Amniotic epithelial cell (primary cell): Measurements from ENCODE around the gene ZNF454.
A peak's percentile ranks its signal among the peaks of the same experiment; 100 is the strongest.

Source experiments
- DNase-seq: peaks from one replicate; pipeline ENCODE4 v3.0.0-alpha.2; 2010; ENCODE audit warnings: low read depth

The ZNF454 gene

GRCh38 chr5:178940569-178941360, at the start of gene ZNF454:
Gene ZNF454, plus strand, starts transcription at chr5:178941198. Its CDS starts 1,594 bp downstream, at chr5:178942792.
- DNase-seq = peak; percentile 63

DNA sequence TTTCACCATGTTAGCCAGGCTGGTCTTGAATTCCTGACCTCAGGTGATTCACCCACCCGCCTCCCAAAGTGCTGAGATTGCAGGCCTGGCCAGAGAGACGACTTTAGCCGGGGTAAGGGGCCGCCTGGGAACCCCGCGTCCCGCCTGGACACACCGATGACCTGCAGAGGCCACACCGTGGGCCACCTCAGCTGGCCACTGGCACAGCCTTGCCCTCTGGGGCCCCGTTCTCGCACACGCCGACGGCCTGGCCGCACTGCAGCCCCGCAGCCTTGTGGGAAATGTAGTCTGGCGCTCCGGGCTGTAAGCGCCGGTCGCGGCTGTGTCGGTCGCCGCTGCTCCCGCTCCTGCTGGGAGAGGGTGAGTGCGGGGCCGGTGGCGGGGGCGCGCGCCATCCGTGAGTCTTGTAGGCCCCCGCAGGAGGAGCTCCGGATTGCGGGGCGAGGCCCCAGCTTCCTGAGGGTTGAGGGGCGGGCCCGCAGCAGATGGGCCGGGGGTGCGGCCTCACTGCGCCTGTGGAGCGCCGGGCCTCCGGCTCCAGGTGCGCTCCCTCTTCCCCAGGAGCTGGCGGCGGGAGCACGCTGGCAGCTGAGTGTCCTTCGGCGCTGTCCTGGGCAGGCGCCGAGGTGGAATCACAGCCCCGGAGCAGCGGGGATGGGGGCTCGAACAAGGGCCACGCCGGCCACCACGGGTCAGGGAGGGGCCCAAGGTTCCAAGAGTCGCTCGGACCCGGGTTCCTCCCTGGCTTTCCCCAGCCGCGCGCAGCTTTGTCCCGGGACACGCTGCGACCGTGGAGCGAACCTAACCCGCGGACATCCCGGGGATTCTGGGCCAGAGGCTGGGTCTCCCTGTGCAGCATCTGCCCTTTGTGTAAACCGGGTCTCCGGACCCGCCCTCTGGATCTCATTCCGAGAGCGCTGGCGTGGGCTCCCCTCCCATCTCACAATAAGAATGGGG, 45.1 kb upstream of the ZNF454 start, which contains the start of gene ZFP2:
ZFP2 (plus strand) TSS at position 299 of the 957 bp plus-strand sequence. CDS start 35,401 bp downstream, outside the sequence.
- DNase-seq = peak; percentile 42

DNA sequence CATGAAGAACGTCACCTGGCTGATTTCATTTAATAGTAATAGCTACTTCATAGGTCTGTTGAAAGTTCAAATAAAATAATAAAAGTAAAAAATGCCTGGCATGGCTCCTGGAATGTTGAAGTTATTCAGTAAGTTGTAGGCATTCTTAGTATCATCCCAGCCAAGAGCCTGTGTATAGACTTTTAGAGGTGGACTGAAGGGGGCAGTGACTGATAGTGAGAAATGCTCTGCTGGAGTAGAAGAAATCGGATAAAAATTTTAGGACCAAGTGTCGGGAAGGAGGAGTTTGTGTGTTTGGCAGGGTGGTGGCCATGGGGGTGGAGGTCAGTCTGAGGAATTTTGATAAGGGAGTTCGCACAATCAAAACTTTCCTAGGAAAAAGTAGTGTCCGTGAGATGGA, 41.7 kb upstream of the ZNF454 start:
- no peak for DNase-seq

DNA sequence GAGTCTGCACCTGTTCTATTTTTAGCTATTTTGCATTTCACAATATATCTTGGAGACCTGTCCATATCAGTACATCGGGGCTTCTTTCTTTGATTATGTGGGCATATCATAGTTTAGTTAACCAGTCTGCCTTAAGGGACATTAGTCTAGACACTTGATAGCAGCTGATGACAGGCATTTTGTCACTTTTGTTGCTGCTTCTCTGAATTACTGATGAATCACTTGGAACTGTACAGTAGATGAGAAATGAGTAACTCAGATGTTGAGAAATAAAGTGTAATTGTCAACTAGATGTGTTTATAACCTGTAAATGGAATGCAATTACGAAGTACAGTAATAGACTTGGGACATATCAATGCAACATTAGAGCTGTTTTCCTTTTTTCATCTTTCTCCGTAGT, 38.1 kb upstream of the ZNF454 start:
- no peak for DNase-seq

DNA sequence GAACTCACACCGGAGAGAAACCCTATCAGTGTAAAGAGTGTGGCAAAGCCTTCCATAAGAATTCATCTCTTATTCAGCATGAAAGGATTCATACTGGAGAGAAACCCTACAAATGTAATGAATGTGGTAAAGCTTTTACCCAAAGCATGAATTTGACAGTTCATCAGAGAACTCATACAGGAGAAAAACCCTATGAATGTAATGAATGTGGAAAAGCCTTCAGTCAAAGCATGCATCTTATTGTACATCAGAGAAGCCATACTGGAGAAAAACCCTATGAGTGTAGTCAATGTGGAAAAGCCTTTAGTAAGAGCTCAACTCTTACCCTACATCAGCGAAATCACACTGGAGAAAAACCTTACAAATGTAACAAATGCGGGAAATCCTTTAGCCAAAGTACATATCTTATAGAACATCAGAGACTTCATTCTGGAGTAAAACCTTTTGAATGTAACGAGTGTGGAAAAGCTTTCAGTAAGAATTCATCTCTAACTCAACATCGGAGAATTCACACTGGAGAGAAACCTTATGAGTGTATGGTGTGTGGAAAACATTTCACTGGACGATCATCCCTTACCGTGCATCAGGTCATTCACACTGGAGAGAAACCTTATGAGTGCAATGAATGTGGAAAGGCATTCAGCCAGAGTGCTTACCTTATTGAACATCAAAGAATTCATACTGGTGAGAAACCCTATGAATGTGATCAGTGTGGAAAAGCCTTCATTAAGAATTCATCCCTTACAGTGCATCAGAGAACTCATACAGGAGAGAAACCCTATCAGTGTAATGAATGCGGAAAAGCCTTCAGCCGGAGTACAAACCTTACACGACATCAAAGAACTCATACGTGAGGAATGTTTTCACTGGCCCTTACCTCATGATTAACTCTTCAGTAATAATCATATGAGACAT, 8.9 kb upstream of the ZNF454 start:
- DNase-seq = no peak

GRCh38 chr5:178941361-178941760, 363 bp downstream of the ZNF454 start:
- no peak for DNase-seq

GRCh38 chr5:178965465-178966055, 24.6 kb downstream of the ZNF454 start:
- no peak for DNase-seq

DNA sequence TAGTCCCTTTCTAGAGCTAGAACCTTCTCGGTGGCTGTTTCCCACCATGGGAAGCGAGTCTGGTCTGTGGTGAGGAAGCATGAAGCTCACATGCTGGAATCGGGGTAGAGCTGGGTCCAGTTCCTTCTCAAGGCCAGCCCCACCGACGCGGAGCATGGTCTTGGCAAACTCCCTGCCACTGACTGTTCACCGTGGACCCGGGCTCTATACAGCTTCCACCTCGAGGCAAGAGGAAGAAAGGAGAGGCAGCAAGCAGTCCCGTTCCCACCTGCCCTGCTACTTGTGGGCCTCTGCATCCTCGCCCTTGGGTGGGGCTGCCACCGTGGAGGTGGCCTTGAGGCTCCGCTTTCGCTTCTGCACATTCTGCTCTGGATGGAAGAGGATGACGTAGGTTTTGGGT, 40.4 kb downstream of the ZNF454 start:
- no peak for DNase-seq

GRCh38 chr5:178982941-178983340, 41.9 kb downstream of the ZNF454 start:
- DNase-seq = no peak

DNA sequence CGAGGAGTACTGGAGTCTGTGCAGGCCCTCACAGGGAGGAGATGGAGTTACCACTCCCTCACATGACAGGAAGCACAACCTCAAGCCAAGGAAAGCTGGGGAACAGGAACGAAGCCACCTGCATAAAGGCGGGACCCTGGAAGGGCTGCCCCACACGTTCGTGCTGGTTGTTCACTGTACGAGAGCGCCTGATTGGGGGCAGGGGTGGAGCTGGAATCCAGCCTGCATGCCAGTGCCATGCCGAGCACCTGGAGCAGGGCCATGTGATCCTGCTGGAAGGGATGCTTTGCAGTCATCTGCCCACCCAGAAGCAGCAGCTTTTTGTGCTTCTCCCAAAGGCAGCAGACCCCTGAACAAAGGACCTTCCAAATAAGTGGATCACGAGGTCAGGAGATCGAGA, 42.7 kb downstream of the ZNF454 start:
- no peak for DNase-seq

DNA sequence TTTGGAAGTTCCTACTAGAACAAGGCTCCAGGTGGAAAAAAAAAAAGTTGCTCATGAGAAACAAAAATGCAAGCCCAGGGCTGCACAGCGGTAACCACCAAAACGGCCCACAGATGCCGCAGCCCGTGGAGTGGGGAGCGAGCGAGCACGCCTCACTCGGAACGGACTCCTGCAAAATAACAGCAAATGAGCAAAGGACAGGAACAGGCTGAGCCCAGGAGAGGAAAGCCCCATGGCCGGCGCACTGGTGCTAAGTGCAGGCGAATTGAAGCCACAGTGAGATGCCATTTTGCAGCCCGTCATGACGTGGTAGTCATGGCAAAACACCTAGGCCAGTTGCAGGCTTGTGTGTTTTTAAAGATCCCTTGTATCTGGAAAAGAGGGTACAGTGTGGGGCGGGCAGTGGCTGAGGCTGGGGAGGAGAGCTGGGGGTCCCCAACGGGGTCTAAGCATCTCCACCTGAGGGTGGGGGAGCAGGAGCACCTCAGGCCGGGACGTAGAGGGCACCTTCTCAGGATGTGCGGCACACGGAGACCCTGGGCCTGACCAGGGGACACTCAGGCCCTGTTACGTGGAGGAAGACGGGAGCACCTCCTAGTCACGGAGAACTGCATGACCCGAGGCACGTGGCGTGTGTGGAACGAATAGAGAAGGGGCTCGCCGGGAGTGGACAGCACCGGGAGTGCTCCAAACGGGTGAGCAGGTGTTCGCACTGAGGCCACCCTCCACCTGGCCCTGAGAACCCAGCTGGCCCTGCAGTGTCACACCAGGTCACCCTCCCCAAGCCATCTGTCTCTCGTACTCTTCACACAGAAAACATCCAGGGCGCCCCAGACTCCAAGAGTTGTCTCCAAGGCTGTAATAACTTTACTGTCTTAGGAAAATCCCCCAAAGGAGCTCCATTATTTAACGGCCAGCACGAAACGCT, 43.4 kb downstream of the ZNF454 start:
- DNase-seq = no peak

DNA sequence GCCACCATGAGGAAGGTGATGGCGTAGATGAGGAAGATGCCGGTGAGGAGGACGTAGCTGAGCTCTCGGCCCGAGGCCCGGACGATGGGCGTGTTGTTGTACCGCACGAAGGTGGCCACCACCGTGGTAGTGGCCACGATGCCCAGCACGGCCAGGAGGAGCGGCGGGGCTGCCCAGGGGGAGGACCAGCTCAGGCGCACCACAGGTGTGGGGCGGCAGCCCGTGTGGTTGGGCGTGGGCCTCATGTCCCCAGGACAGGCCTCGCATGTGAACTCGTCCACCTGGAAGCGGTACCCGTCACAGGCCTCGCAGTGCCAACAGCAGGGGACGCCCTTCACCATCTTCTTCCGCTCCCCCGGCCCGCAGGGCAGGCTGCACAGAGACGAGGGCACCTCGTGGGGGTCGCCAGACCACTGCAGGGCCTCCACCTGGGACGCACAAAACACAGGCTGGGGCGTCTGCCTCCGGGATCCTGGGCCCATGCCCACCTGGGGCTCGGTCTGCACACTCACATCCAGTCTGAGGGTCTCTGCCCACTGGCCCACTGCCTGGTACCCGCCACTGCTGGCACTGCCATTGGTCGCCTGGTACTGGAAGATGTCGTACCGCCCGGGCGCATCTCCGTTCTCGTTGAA, 45.4 kb downstream of the ZNF454 start:
- no peak for DNase-seq

GRCh38 chr5:178988436-178989220, 47.6 kb downstream of the ZNF454 start:
- DNase-seq = no peak

- DNase-seq = no peak
These were observed 48.3 kb downstream of the ZNF454 start for GRCh38 chr5:178989311-178989710.

- DNase-seq = no peak
These were observed 49.5 kb downstream of the ZNF454 start for GRCh38 chr5:178990491-178990890.

DNA sequence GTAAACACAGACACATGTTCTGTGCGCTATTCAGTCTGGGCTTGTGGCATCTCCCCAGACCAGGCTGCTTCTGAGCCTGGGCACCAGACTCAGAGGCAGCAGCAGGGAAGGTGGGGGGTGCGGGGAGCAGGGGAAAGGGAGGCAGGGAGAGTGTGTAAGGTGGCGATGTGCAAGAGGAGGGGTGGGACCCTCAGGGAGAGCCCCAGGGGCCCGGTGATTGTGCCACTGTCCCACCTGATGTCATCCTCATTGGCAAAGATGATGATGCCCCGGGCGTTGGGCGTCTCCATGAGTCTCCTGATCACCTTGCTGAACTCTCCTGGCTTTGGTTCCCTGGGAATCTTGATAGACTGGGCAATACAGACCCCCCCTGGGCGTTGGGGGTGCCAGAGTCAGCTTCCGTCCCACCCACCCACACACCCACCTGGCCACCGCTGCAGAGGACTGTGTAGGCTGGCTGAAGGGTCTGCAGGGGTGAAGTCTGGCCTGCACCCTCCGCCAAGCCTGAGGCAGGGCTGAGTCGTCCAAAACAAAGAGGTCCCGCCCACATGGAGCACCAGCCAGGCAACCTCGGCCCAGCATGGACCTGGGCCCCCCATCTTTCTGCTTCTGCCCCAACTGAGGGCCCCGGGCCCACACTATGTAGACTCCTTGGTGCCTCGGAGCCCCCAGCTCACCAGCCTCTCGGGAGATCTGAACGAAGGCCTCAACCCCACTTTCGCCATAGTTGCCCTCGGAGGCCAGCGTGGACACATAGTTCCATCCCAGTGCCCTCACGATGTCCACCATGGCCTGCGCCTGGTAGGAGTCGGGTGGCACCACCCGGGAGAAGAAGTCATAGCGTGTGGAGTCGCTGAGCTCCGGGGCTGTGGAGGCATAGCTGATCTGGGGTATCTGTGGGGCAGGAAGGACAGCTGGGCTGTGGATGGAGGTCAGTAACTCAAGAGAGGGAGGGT, 50.5 kb downstream of the ZNF454 start:
- DNase-seq = no peak

DNA sequence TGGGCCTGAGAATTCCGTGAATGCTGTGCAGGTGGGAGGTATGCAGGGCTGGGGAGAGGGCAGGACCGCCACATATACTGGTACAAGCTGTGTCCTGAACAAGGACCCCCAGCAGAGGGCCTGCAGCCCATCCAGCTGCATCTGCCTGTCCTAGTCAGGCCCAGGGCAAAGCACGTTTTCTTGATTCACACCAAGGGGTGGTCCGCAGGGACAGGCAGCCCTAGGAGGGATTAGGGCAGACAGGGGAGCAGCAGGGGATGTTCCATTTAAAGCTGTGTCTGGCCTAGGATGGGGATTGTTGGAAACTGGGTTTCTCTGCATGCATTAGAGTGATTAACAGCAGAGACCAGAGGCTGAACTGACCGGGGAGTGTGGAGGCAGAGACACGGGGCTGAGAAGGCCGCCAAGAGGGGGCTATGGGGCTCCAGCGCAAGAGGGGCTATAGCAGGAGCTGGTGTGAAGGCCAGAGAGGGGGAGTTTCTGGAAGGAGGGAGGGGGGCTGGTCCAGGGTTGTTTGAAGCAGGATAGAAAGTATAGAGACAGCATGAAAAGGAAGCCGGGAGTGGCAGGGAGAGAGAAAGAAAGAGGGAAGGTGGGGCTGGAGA, 51.4 kb downstream of the ZNF454 start:
- no peak for DNase-seq
